Left renal pelvis (tissue), 4 donors: ENCODE results near the gene DMAP1. TPM values are rescaled to one million over a fixed set of nuclear protein-coding genes. Genes with fewer than 3 reads are reported as not detected.

ENCODE experiments used
- DNase-seq, 4 donors: peaks; one replicate each; pipeline ENCODE4 v3.0.0-alpha.2; 2013; ENCODE audit warnings: low read depth in 4 of 4, low spot score in 3 of 4
- polyA plus RNA-seq, 4 donors: library from polyadenylated mRNA; unstranded; fragments of 120-200 nt; gene quantifications; one replicate each; pipeline ENCODE4 v1.2.1, GENCODE V29; 2013; ENCODE audit not compliant: insufficient read length in 4 of 4

The DMAP1 gene
- polyA plus RNA-seq, 4 donors: 42.9 to 72.5 (median 52.6) TPM

DNA sequence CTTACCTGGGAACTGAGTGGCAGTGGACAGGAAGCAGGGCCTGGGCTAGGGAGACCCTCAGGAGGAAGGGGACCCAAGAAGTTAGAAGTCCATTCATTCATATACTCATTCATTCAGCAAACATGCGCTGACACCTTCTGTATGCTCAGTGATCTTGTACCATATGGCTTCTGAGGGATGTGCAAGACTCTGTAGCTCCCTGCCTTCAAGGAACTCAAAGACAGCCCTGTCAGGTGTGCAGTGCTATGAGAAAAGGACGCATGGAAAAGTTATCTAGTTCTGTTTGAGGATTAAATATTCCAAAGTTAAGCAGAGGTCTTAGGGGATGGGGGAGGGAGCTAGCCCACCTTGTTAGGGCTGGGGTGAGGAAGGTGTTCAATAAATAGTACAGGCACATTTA is 12.5 kb downstream of the DMAP1 start:
- no peak for DNase-seq

DNA sequence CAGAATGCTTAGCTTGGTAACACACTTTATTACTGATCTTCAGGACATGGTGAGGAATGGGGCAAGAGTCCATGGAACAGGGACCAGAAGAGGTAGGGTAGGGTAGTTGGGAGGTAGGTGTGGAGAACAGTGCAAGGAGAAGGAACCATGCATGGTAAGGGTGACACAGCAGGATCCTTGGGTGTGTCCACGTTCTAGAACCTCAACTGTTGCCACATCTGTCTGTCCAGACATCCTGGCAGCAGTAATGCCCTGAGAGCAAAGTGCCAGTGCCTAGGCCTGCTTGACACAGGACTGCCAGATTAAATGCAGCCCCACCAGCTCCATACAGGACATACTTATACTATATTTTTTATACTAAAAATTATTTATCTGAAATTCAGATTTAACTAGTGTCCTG is 13.9 kb downstream of the DMAP1 start:
- DNase-seq: no peak

DNA sequence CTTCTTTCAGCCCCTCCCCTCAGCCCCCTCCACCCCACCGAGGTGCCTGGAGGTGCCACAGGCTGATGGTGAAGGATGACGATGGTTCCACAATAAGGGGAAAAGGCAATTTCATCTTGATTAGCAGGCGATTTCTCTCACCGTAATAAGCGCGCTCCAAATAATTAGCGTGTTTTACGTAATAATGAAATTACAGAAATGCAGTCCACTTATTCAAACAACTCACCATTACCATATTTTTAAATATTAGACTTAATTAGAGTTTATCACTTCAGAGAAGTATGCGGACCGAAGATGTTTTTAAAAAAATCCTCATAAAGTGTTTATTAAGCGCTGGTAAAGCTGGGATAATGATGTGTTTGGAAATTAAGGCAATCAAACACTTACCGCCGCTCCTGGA is 14.9 kb downstream of the DMAP1 start:
- DNase-seq: no peak

DNA sequence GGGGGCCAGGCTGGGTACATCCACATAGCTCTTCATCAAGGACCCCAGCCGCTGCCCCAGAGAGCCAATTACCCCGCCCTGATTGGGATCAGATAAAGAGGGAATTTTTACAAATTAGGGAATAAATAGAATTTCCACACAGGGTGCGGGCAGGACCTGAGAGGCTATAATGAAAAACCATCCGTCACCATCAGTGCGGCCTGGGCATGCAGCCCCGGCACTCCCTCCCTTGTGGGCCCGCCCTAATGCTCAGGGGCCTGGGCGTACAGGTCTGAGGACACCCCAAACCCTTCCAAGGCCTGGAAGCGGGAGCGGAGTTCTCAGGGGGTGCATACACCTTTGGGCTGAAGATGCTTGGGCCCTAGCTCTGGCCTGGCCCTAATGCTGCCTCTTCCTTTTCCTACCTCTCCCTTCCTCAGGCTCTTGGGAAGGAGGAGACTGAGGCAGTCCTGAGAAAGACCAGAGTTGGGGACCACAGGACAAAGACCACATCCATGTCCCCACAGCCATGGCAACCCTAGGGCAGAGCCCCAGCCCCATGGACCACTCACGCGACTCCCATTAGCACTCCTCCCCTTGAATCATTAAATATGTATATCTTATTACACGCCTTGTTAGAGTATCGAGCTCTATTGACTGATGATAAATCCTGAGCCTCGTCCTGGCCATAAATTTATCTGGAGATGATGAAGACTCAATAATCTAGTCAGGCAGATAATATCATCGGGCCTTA is 16.3 kb downstream of the DMAP1 start:
- no peak for DNase-seq

DNA sequence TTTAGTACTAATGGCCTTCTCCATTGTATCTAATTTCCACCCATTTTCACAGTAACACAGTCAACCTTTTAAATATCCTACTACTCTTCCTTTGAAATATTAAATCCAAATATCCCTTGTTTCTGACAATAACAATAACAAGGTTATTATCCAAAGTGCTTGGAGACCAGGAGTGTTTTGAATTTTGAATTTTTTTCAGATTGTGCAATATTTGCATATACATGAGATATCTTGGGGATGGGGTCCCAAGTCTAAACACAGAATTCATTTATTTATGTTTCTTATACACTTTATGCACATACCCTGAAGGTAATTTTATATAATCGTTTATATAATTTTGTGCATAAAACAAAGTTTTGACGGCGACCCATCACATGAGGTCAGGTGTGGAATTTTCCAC is 17.5 kb downstream of the DMAP1 start:
- no peak for DNase-seq

DNA sequence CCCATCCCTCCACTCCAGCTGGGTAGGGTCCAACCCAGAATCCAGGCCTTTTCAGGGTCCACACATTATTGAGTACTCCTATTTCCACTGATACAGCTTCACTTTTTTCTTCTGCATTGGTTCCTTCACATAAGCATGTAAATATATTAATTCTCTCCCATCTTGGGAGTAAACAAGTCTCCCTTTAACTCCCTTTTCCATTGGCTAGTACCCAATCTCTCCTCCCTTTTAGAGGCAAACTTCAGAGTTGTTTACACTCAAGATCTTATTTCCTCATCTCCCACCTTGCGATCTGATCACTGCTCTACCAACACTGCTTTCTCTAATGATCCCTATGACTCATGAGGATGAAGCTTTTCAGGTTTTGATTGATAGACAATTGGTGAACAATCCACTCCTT is 20.3 kb downstream of the DMAP1 start:
- no peak for DNase-seq

DNA sequence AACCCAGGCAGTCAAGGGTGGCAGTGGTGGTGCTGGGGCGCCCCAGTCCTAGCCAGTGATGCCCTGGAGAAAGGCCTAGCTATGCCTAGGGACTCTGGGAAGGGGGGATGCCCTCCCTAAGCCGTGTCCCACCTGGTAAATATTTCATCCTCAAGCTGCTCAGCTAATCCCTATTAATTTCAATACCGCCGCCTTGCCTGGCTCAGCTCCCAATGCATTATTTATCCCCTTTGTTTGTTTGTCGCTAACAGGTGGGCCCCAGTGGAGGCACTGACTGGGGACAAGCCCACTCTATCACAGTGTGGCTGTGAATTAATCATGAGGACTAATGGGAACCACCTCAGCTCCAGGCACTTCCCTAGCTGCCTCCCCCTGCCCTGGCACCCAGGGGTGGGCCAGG is 22.5 kb downstream of the DMAP1 start:
- DNase-seq: no peak

DNA sequence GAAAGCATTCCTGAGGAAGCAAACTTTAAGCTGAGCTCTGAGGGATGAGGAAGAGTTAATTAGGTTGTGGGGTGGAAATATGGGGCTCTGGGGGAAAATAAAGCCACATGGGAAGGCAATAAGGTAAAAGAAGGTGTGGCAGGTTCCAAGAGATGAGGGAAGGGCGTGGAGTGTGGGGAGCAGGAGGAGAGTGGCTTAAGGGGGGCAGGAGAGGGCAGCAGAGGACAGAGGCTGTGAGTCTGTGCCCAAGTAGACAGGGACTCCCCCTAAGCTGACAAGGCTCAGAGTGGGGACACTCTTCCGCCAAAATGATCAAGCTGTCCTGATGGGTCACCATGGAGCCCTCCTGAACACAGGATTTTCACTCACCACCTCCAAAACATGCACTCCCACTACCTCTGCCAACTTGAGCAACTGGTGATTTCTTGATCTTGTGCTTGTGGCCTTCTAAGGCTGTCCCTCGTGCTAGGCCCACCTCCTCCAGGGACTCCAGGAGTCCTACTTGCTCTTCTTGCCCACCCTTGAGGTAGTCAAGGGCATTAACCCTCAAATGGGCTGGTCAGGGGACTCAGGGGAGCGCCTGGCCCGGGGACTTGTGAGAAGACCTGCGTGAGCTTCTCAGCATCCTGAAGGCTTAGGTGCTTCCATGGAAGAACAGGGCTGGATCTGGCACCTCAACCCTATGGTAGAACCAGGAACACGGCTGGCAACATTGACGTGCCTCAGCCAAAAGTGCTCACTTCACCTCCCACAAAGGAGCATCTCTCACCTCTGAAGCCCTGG is 23.4 kb downstream of the DMAP1 start:
- DNase-seq: no peak

DNA sequence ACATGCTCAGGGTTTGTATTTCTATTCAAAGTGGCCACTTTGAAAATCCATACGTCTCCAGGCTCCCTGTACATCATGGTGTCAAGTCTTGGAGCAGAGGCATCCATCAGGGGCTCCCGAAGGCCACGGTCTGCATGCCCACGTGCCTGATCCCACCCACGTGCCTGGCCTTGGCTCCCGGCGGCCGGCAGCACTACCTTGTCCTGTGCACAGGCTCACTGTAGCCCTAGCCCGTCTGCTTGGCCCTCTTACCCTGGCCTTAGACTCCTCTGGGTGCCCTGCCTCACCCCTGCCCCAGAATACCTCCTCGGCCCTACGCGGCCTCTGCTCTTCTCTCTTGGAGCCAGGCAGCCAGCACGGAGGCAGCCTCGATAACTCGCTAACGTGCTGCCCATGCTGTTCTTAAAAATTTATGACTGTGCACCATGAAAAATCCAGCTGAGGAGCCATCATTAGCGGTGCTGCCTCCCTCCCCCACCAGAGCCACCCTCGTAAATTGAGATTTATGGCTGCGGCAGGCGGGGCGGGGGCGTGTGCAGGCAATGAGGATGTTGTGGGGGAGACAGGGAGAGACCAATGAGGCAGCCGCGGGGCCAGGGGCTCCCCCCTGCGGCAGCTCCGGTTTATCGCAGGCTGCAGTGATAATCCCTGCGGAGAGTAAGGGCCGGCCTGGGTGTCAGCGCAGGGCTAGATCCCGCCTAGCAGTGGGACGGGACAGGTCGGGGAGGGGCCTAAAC is 24.6 kb downstream of the DMAP1 start:
- peak in 3 of 4 donors; percentile 77 to 84 (median 80) for DNase-seq

DNA sequence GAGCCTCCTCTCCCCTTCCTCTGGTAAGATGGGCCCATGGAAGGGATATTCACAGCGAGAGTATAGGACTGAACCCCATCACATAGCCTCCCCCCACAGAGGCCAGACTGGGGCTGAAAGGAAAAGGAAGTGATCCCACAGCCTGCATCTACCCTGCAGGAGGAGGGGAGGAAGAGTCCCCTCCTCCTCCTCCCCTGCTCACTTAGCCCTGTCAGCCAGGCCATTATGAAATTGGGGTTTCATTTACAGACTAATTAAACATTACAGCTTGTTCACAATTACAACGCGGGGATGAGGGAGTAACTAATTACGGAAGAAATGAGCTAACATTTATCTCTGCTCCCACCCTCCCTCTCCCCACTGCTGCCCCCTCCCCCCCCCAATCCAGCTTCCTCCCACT is 25.4 kb downstream of the DMAP1 start:
- no peak for DNase-seq

DNA sequence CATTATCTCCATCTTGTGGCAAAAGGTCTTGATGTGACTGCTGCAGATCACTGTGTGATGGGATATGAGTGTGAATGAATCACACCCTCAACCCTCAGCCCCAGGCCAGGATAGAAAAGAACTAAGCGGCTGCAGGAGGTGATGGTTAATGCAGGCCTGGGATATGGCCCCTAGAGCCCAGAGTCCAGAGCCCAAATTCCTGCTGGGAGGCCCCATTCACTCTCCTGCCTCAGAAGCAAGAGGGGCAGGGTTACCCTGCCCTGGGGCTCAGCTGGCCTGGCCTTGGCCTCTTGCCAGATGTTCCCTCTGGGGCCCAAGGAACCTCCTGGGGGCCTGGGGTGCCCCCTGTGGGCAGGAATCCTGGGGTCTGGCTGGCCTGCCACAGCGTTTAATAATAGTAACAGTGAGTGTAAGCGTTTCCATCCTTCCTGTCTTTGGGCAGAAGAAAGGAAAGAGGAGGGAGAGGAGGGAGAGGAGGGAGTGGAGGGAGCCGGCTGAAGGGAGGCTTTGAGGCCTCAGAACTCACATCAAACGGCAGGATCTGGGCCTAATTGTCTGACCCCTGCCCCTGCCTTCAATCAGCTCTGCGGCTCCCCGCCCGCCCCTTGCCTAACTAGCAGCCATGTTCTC is 26.2 kb downstream of the DMAP1 start:
- DNase-seq: peak in 1 of 4 donors; percentile 24

DNA sequence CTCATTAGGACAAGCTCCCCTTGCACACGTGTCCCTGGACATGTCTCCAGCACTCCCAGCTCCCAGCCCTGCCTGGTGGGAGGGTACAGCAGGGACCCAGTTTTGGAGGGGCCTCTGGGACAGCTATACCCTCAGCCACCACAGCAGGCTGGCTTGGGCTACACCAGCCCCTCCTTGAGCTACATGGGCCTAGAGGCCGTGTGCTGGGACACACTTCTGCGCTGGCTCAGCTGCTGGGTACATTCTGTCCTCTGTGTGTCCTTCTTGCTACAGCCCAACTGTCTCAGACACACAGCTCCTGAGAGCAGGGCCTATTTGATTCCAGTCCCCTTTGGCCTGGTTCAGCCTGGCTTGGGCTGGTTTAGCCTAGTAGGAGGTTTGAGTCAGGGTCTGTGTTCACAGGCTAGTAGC is 26.7 kb downstream of the DMAP1 start:
- DNase-seq: no peak

DNA sequence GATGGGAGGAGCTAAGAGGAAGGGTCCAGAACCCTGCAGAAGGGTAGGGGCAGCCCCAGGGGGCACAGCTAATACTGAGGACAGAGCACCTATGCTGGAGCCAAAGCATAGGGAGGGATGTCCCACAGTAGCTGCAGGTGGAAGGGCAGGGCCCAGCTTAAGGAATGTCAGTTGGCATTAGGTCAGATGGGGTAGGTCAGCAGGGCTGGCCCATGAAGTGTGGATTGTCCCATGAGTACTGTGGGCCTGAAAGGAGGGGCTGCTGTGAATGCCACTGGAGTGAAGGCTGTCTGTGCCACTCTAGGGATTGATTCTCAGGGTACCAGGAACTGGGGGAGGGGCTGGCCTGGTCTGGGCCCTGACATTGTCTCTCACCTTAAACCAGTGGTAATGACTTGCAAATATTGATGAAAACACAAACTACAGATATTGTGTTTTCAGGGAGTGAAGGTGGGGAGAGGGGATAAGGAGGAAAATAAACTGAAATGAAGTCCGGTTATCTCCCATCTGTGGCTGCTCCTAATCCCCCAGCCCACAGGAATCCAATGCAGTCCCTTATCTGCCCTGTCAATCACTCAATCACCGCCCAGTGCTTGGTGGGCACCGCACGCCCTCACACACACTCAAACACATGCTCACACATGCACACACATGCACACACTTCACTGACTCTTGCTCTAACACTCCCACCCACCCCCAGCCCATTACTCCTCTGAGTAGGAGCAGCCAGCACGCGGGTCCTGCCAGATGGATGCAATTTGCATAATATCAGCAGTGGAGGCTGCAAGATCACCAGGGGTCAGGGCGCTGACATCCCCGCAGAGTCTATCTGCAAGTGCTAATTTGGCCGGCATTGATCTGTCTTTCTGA is 27.8 kb downstream of the DMAP1 start:
- no peak for DNase-seq

DNA sequence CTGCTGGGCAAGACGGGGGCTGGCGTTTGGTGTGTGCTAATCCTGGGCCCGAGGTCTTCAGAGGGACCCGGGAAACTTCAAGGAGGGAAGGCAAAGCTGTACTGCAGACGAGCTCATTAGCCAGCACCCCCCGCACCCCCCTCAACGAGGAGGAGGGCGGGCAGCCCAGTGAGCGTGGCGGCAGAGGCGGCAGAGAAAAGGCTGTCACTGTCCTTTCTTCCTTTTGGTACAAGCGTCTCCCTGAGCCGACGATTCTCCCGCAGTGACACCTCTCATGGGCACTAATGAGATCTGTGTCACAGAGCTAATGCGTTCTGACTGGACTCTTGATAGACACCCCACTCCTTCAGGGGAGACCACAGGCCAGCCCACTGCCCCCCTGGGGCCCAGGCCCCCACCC is 29.5 kb downstream of the DMAP1 start:
- no peak for DNase-seq

DNA sequence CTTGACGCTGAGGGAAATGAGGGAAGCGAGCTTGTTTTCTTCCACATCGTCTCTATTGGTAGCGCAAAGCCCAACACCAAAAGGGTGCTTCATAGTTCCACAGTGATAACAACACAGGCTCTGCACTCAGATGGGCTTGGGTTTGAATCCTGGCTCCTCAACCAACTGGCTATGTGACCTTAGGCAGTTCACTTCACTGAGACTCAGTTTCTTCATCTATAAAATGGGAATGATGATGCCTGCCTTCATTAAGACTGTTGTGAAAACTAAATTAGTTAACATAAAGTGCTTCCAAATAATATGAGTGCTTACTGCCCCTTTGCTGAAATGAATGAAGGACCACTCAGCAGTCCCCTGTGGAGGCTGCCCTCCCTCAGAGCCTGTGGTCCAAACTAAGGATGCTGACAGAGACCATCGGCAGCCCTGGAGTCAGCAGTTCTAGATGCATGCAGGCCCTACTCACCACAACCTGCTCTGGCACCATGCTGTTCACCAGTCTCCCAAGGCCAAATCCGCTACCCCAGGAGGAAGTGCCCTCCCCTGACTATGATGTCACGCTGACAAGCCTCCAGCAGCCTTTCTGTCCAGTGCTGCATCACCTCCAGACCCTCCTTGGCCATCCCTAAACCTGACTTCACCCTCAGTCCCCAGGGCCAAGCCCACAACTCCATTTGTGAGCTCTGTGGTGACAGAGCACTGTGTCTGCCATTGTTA is 30.7 kb downstream of the DMAP1 start:
- no peak for DNase-seq

DNA sequence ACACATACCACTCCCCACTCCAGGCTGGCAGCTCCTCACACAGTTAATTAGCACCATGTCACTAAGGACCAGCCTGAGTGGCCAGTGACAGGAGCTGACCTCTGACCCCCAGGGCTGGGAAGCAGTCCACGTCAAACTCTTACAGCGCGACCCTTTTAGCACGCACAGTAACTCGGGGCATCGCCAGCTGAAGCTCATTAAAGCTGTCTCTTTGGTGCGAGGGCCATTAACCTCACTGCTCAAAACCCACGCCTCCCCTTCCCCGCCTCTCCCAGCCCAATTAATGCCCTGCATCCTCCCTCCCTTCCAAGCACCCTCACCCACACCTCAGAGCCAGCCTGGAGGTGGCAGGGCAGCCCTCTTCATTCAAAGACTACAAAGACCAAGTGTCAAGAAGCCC is 31.7 kb downstream of the DMAP1 start:
- DNase-seq: no peak

DNA sequence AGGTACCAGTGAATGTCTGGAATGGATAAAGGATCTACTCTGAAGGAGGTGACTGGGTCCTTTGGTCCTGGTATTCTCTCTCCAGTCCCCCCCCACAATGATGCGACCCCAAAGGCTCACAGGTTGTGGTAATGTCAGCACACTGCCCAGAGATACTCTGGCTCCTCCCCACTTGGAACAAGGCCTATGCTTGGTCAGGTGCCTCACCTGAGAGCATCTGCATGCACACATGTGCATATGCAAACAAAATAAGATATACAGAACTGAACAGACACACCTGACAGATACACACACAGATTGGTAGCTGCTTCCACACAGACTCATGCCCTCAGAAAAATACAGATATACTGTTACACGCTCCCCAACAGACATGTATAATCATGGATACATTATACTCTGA is 33.5 kb downstream of the DMAP1 start:
- no peak for DNase-seq

DNA sequence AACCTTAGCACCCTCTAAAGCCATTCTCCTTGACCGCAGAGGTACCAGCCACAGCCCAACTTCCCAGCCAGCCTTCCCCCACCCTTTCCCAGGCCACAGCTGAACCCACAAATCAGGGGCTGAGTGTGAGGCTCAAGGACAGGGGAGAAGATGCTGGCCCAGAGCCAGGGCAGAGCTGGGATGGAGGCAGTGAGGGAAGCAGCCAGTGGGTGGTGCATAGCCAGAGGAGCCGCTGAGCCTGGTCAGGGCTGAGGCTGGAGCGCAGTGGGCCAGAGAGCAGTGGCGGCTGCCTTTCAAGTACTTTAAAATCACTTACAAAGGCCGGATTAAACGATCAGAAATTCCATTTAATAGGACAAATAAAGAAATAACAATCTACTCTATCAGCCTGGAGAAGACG is 36.3 kb downstream of the DMAP1 start:
- no peak for DNase-seq

DNA sequence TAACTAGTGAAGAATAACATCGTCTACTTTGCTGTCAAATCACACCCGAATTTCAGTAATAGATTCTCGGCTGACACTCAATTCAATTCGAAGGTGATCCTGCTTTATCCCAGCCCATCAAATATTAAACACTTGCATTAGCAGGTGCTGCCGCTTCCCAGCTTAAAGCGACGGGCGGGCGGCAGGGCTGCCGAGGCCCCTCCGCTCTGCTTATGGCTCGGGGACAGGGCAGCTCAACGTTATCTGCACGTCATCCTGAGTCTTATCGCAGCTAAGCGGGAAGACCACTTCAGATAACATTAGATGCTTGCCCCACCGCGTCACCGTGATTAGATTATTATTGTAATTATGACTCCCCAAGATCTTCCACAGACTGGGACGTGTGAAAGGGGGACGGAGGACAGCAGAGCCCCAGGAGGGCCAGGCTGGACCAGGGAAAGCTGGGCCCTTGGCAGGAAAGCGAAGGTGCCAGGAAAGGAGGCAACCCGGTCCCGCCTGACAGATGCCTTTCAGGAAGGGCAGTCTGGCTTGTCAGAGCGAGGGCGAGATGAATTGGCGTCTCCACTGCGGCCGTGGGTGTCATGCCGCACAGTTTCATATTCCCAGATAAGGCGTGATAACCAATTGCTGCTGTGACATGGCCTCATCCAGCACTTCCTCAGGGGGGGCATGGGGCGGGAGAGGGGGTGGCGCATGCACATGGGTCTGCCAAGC is 37.0 kb downstream of the DMAP1 start:
- DNase-seq: no peak
